ENCODE results near the gene ANKRD29.
"Not testable (repeated sequence)": the region's sequence is repeated elsewhere in the genome, so short reads cannot be mapped to it uniquely, and the experiment has no call there.

ANKRD29 gene

DNA sequence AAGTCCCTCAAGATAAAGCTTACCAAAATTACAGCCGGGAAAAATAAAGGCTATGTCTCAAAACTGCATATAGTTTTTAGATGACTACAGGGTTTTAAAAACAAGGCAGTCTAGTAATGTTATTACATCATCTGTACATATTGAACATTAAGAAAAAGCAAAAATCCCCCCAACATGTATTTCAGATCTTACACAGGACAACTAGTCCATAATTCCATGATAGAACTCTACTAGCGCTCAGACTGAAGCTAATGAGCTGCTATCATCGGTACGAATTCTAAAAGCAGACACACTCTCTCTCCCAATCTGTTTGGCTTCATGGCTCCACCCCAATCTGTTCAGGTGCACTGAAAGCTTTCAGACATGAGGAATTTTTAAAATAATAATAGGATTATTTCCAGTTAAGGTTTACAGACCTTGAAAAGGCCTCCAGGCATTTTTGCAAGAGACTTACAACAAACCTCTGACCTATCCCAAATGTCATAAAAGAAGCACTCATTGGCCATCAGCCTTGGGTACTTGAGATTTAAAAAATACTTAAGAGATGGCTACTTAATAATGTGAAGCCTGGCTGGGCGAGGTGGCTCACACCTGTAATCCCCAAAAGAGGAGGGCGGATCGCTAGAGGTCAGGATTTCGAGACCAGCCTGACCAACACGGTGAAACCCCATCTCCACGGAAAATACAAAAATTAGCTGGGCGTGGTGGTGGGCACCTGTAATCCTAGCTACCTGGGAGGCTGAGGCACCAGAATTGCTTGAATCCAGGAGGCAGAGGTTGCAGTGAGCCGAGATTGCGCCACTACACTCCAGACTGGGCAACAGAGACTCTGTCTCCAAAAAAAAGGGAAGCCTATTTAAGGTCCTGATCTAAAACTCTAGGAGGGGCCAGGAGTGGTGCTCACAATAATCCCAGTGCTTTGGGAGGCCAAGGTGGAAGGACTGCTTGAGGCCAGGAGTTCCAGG lies 78.4 kb downstream of the ANKRD29 start:
- DNase-seq (ENCODE audit: low read depth in 2 of 2, low spot score in 1 of 2): no peak

DNA sequence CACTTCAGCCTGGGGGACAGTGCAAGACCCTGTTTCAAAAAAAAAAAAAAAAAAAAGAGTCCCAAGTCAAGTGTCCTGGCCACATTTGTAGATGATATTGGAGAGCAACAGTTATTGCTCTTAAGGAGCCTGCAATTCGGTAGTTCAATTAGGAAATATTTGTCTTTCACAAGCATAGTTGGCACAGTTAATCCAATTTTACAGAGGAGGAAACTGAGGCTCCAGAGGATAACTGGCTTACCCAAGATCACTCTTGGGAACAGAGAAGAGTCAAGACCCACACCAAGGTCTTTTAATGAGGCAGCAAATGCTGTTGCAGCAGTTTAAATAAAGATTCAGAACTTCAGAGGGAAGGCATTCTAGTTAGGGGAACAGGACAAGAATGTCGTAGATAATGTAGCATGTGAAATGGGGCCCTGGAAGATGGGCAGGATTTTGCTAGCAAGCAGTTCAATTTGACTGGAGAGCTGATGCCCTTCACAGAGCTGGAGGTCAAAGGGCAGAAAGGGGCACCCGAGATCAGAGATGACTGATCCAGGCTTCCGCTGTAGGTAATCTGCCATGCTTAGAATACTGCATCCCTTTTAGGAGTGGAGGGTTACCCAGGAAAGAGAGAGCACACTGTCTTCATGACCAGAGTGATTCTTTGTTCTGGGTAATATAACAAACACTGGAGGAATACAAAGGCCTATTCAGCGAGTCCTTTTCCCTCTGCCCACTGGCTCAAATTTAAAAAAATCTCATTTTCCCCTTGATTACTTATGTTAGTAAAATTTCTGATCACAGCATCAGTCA lies 79.4 kb downstream of the ANKRD29 start:
- DNase-seq (ENCODE audit: low read depth in 2 of 2, low spot score in 1 of 2): no peak

DNA sequence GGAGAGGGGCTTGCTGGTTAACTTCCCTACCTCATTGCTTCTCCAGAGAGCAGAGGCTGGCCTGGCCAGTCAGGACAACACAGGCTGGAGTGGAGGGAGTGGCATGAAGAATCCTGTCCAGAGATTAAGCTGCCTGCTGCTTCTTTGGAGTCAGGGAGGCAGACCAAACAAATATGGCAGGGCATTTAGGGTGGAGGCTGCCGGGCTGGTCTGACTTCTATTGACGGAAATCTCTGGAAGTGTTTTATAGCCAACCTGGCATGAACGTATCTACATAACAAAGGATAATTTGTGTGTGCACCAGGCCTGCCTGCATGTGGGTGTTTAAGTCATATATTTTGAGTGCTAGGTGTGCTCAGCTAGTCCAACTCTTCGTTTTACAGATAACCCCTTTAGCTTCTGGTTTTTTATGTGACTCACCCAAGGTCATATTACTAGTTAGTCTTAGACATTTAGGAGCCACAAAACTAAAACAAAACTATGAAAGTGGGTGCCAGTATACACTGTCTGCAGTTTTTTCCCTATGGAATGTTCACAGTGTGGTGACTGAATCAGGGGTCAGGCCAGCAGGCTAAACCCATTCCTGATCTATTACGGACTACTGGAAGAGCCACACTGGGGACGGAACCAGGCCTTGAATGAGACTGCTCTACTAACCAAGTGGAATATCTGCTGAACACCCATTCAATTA lies 81.9 kb downstream of the ANKRD29 start:
- no peak for DNase-seq (ENCODE audit: low read depth in 2 of 2, low spot score in 1 of 2)

DNA sequence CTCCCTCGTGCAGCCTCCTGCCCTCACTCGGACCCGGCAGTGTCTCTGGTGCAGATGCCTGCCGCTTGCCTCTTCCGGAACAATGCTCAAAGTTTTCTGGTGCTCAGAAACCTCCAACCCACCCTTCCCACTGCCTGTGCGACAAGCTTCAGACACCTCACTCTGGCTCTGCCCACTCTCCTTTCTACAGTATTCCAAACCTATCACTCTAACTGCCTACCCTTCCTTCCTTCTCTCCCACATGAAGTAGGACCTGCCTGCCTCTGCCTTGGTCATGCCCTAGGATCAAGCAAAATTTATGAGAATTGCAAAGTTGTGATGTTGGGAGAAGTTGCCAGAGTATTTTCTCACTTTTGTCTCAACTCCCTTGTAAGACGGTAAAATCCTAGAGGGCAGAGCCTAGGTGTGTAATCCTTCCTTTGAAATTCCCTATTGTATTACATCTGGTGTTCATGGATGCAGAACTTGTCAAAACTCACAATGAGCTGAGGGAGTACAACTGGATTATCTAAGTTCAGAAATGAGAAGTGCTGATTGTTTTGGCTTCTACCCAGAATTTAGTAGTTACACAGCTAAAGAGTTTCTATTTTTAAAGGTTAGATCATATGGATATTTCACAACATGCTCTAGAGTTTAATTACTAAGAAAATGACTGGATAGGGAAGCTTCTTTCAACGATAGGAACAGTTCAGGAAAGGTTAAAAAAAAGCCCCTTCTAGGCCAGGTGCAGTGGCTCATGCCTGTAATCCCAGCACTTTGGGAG lies 83.6 kb downstream of the ANKRD29 start:
- DNase-seq (ENCODE audit: low read depth in 2 of 2, low spot score in 1 of 2): no peak

DNA sequence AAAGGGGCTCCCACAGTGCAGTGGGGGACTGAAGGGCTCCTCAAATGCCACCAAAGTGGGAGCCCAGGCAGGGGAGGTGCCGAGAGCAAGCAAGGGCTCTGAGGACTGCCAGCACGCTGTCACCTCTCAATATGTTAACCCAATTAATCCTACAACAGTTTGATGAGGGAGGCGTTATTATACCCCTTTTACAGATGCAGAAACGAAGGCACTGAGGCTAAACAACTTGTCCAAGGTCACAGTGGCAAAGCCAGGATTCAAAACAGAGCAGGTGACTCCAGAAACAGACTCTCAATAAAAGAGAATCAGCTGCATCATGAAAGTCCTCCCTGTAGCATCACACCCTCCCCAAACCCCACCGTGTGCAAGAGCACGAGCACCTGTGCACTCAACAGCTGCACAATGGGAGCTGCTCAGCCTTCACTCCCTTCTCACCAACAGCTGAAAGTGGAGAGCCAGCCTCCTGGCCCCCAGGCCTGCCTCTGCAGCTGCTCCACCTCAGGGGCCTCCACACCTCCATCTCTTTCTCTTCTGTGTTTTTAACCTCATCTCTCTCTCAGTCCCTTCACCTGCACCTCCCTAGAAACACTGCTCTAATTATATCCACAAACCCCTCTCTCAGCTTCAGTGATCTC lies 84.5 kb downstream of the ANKRD29 start:
- no peak for DNase-seq (ENCODE audit: low read depth in 2 of 2, low spot score in 1 of 2)

DNA sequence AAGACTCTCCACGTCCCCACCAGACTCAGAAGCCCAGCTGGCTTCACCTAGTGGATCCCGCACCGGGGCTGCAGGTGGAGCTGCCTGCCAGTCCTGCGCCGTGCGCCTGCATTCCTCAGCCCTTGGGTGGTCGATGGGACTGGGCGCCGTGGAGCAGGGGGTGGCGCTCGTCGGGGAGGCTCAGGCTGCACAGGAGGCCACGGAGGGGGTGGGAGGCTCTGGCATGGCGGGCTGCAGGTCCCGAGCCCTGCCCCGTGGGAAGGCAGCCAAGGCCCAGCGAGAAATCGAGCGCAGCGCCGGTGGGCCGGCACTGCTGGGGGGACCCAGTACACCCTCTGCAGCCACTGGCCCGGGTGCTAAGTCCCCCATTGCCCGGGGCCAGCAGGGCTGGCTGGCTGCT lies 85.2 kb downstream of the ANKRD29 start:
- not testable (repeated sequence) for DNase-seq (ENCODE audit: low read depth in 2 of 2, low spot score in 1 of 2)

DNA sequence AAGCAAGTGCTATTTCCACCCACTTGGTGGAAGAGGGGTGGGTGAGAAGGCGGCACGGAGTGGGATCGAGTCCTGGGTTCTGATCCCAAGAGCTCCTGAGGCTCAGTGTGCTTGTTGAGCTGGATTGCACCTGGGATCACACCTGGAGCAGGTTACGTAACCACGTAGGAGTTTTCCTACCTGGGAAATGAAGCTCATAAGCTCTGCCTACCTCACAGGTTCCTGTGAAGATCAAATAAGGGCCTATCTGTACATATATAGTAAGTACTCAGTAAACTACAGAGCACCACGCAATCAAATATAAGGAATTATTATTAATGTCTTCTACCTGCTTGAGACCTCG lies 87.4 kb downstream of the ANKRD29 start:
- DNase-seq (ENCODE audit: low read depth in 2 of 2, low spot score in 1 of 2): no peak

DNA sequence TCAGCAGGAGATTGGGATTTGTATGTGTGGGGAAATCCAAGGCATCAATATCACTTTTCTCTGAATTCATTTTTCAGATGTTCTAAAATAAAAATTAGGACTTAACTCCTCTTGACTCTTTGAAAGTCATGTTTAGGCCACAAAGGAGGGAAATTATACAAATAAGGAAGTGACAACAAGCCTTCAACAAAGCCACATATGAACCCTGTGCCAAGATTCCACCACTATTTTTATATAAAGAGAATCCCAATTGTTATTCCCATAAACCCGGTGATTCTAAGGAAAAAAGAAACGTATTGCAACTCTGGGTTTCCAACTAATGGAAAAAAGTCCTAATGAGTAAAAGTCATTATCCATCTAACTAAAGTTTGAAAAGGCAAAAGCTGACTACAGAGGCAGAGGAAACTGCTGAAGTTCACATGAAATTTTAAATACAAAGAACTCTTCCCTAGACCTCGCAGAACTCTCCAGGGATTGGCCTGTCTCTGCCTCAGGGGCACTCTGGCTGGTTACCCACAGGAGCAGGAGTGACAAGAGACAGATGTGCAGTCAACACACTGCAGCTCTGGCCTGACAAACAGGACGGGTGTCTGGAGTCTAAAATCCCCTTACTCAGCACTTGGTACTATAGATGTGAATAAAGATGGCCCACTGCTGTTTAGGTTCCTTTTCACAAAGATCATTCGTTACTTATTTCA lies 88.0 kb downstream of the ANKRD29 start:
- DNase-seq (ENCODE audit: low read depth in 2 of 2, low spot score in 1 of 2): no peak

DNA sequence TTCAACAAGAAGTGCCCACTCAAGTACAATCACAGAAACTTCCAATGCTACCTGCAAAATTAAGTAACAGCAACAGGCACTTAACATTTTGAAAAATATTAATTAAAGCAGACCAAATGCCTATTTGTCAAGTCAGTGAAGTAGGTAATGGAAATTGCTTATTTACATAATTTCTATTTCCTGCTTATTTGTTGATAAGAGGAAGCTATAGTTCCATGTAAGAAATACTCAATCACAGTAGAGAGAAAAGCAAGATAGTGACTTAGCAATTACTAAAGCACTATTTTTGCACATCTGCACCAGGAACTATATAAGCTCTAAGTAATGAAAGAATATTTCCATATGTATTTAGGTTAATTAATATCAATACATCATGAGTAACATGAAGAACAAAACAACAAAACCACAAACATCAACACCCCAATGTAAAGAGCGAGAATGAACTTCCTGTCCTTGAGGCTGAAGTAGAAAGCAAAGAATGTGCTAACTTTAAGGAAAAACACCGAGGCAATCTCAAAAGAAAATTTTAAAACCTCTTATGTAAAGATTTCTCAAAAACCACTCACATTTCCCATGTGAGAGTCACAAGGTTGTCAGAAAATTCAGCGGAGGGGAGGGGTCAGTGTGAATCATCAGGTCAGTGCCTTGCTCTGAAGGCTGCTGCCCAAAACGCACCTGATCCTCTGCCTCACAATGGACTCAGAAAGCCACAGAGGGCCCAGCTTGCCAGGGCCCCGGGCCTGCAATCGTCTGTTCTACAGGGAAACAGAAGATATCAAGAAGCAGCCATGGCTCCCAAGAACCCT lies 88.9 kb downstream of the ANKRD29 start:
- no peak for DNase-seq (ENCODE audit: low read depth in 2 of 2, low spot score in 1 of 2)

DNA sequence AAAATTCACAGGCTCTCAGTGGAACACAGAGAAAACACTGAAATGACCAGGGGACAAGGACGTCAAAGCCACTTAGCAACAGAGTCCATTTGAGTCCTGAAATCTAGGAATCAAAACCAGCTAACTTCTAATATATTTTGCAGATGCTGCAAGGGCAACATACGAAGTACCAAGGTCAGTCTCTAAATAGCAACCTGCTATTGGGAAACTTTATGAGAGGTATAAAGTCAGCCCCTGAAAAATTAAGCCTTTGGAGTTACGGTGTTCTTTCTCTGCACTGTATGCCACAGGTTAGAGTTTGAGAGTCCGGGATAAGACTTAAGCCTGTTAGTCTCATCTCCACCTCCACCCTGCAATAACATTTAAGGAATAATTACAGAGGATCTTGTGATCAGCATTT lies 89.7 kb downstream of the ANKRD29 start:
- no peak for DNase-seq (ENCODE audit: low read depth in 2 of 2, low spot score in 1 of 2)

DNA sequence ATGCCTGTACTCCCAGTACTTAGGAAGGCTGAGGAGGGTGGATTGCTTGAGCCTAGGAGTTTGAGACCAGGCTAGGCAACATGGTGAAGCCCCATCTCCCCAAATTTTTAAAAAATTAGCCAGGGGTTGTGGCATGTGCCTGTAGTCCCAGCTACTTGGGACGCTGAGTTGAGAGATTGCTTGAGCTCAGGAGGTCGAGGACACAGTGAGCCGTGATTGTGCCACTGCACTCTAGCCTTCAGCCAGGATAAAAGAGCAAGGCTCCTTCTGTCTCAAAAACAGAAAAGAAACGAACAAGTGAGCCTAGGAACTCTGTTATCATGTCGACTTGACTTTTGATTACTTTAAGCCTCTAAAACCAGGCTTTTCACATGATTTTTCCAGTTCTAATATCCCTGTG lies 90.1 kb downstream of the ANKRD29 start:
- no peak for DNase-seq (ENCODE audit: low read depth in 2 of 2, low spot score in 1 of 2)

DNA sequence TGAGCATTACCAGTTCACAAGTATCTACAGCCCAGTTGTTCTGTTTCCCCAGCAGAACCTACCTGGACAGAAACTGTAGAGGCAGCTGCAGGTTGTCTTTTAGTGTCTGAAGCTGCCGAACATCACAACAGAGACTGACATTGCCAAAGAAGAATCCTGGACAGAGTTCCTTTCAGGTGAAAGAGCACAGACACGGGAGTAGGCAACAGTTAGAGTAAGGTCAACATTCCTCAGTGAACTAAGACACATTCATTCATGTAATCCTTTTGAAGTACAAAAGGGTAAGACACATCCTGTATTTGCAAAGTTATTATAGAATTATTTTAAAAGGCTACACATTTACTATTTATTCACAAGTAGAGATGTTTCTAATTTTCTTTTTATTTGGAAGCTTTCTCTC lies 90.7 kb downstream of the ANKRD29 start:
- no peak for DNase-seq (ENCODE audit: low read depth in 2 of 2, low spot score in 1 of 2)

DNA sequence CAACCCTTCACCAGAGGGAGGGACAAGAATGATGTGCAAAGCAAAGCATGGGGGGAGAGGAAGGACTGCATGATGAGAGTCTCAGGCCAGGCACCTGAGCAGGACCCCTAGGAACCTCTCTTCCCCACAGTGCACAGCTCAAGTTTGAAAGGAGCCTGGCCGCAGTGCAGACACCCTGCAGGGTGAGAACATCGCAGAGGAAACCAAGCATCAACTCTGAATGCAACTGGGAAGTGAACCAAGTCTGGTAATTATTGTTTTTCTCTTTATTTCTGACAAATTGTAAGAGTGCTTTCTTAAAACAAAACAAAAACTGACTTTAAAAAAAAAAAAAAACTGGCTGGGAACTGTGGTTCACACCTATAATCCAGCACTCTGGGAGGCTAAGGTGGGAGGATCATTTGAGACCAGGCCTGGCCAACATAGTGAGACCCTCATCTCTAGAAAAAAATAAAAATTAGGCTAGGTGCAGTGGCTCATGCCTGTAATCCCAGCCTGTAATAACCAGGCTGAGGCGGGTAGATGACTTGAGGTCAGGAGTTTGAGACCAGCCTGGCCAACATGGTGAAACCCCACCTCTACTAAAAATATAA lies 91.7 kb downstream of the ANKRD29 start:
- no peak for DNase-seq (ENCODE audit: low read depth in 2 of 2, low spot score in 1 of 2)

DNA sequence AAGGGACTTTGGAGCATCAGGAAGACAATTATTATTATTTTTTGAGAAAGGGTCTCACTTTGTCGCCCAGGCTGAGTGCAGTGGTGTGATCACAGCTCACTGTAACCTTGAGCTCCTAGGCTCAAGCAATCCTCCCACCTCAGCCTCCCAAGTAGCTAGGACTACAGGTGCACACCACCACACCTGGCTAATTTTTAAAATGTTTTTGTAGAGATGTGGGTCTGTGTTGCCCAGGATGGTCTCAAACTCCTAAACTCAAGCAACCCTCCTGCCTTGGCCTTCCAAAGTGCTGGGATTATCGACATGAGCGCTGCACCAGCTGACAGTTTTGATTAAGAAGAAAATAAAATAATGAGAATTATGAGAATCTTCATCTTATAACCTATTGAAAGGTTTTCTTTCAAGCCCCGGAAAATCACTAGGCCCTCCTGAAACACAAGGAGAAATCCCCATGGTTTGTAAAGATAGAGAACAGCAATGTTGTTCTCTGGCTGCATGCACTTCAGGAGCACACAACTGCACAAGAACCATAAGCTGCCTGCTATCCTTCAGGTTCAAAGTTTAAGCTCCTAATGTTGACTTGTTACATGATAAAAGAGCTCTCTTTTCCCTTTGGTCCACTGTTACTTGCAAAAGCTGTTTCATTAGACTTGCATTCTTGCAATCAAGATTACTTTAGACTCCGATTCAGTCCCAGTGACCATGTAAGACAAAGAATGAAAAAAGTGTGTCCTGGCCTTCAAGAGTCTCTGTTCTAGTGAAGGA lies 93.2 kb downstream of the ANKRD29 start:
- no peak for DNase-seq (ENCODE audit: low read depth in 2 of 2, low spot score in 1 of 2)

DNA sequence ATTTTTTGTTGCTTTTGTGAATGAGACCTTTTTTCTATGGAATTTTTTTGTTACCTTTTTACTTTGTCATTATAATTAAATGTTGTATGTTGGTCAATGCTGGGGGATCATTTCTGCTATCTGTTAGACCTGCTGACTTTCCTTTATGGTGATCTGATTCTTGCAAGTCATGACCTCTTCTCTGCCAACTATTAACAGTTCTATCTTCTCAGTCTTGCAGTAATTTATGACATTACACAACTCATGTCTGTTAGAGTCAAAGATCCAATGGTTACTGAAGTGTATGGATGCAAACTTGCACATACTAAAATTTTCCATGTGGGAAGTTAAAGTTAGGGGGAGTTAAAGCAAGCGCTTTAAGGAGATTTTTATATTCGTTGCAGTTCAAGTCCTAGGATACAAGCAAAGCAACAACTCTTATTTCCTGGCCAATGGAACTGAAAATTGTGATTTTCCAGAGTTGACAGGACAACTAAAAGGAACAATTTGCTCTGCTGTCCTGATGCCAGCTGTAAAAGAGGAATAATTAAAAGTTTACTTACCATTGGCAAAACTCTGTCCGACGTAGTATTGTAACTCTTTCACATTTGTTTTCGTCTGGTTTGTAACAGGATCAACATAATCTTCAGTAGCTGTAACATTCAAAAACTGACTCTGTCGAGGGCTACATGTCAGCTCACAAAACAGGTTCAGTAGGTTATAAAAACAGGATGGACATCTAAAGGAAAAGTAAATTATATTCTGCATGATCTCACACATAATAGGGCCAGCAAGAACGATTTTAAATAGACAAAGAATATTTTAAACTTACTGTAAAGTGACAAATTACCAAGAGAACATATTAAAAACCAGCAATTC lies 94.2 kb downstream of the ANKRD29 start:
- no peak for DNase-seq (ENCODE audit: low read depth in 2 of 2, low spot score in 1 of 2)

DNA sequence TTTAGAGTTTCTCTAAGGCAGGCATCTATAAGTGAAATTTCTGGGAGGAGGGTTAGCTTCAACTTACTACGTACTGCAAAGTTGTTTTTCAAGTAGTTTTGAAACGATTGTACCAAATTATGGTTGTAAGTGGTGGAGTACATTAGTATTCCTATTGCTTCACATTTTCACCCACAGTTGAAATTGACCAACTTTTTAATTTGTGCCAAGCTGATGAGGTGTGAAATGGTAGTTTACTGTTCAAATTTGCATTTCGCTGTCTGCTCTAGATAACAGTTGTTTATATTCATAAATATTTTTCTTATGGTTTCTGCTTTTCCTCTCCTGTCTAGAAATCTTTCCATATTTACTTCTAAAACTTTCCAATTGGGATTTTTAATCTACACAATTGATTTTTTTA lies 95.0 kb downstream of the ANKRD29 start:
- DNase-seq (ENCODE audit: low read depth in 2 of 2, low spot score in 1 of 2): no peak

DNA sequence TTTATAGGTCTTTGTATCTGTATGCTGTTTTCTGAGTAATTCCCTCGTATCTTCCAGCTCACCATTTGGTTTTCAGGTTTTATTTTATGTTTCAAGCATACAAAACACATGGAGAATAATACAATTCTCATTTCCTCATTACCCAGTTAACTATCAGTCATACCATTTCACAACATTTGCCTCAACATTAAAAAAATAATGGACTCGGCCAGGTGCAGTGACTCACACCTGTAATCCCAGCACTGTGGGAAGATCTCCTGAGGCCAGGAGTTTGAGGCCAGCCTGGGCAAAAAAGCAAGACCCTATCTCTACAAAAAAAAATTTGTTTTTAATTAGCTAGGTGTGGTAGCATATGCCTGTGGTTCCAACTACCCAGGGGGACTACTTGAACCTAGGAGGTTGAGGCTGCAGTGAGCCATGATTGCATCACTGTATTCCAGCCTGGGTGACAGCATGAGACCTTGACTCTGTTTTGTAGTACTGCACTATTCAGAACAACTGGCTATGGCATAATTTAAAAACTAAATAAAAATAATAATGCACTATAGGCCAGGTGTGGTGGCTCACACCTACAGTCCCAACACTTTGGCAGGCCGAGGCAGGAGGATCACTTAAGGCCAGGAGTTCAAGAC lies 96.7 kb downstream of the ANKRD29 start:
- no peak for DNase-seq (ENCODE audit: low read depth in 2 of 2, low spot score in 1 of 2)

All from stimulated activated CD8-positive, alpha-beta memory T cell treated with anti-CD3 and anti-CD28 coated beads, Interleukin-4, amount 100 ng/mL, for 4 hours (primary cell).